ENCODE results near the gene MT3.

- no peak for TF ChIP-seq FOXM1 (CRISPR knock-in tag; IDR thresholded peaks at IDR 0.05)
- TF ChIP-seq POLR2A (IDR thresholded peaks at IDR 0.05; ENCODE audit: insufficient read depth in 1 of 2, low read depth in 2 of 2, low read length in 2 of 2), result no peak
- no peak for TF ChIP-seq STAG1 (CRISPR knock-in tag; IDR thresholded peaks at IDR 0.05)
- no peak for TF ChIP-seq POLR2AphosphoS5 (IDR thresholded peaks at IDR 0.05; ENCODE audit: low read depth, low read length)
- TF ChIP-seq NBN (conservative IDR thresholded peaks at IDR 0.05), result no peak
- TF ChIP-seq HNF1B (CRISPR knock-in tag; IDR thresholded peaks at IDR 0.05), result no peak
- no peak for TF ChIP-seq SMARCE1 (IDR thresholded peaks at IDR 0.05; ENCODE audit: borderline replicate concordance)
- TF ChIP-seq EZH2 (conservative IDR thresholded peaks at IDR 0.05; ENCODE audit: low read depth, low read length), result no peak
- no peak for TF ChIP-seq THAP9 (CRISPR knock-in tag; IDR thresholded peaks at IDR 0.05; ENCODE audit: borderline replicate concordance)
- TF ChIP-seq MAX (IDR thresholded peaks at IDR 0.05), result no peak
- TF ChIP-seq ETV6 (CRISPR knock-in tag; conservative IDR thresholded peaks at IDR 0.05), result no peak
- TF ChIP-seq MTF1 (CRISPR knock-in tag; IDR thresholded peaks at IDR 0.05), result no peak
- TF ChIP-seq ZFP41 (CRISPR knock-in tag; IDR thresholded peaks at IDR 0.05; ENCODE audit: borderline replicate concordance), result no peak
Measured at GRCh38 chr16:56564793-56565477, 24.4 kb upstream of the MT3 start, which contains the start of gene MT4.

All from HepG2 (cell line).